Germinal center (tissue), 1 donor: ENCODE results near the gene GJA8.
"Not testable (repeated sequence)": the region's sequence is repeated elsewhere in the genome, so short reads cannot be mapped to it uniquely, and the experiment has no call there.

ENCODE experiments used
- DNase-seq: peaks from one replicate; pipeline ENCODE4 v3.0.0; 2012; ENCODE audit warnings: mixed read lengths, low spot score

GJA8 gene

GRCh38 chr1:147902253-147902845, at the start of gene GJA8:
Gene GJA8 (plus strand): TSS chr1:147902795. CDS start chr1:147907956, 5,161 bp downstream.
- DNase-seq, result no peak

- no peak for DNase-seq
These were observed 49.2 kb upstream of the GJA8 start for GRCh38 chr1:147853391-147853790.

GRCh38 chr1:147854989-147855388, 47.6 kb upstream of the GJA8 start:
- not testable (repeated sequence) for DNase-seq

GRCh38 chr1:147855996-147856395, 46.6 kb upstream of the GJA8 start:
- not testable (repeated sequence) for DNase-seq

- DNase-seq, result not testable (repeated sequence)
These were observed 35.4 kb upstream of the GJA8 start for GRCh38 chr1:147867204-147867603.

GRCh38 chr1:147878022-147878421, 24.6 kb upstream of the GJA8 start:
- no peak for DNase-seq

GRCh38 chr1:147879911-147880310, 22.7 kb upstream of the GJA8 start:
- DNase-seq, result no peak

- DNase-seq, result no peak
These were observed 20.1 kb upstream of the GJA8 start for GRCh38 chr1:147882535-147882934.

GRCh38 chr1:147890177-147890790, 12.3 kb upstream of the GJA8 start:
- DNase-seq, result peak; percentile 49

GRCh38 chr1:147891088-147891487, 11.5 kb upstream of the GJA8 start:
- no peak for DNase-seq

- DNase-seq, result no peak
These were observed 10.4 kb upstream of the GJA8 start for GRCh38 chr1:147892216-147892615.

- DNase-seq, result peak; percentile 53
These were observed 9.8 kb upstream of the GJA8 start for GRCh38 chr1:147892731-147893214.

- DNase-seq, result no peak
These were observed 7.5 kb upstream of the GJA8 start for GRCh38 chr1:147895123-147895522.

- DNase-seq, result no peak
These were observed 5.4 kb upstream of the GJA8 start for GRCh38 chr1:147897029-147897752.

GRCh38 chr1:147897789-147898188, 4.8 kb upstream of the GJA8 start:
- no peak for DNase-seq

- no peak for DNase-seq
These were observed 2.1 kb downstream of the GJA8 start for GRCh38 chr1:147904726-147905125.

- DNase-seq, result no peak
These were observed 5.4 kb downstream of the GJA8 start for GRCh38 chr1:147907786-147908509.

GRCh38 chr1:147912553-147912952, 10.0 kb downstream of the GJA8 start:
- DNase-seq, result no peak

- DNase-seq, result no peak
These were observed 10.9 kb downstream of the GJA8 start for GRCh38 chr1:147913362-147913942.

- DNase-seq, result no peak
These were observed 17.3 kb downstream of the GJA8 start for GRCh38 chr1:147919896-147920295.

GRCh38 chr1:147924813-147925212, 22.2 kb downstream of the GJA8 start:
- DNase-seq, result no peak

GRCh38 chr1:147927215-147927614, 24.6 kb downstream of the GJA8 start:
- not testable (repeated sequence) for DNase-seq
